Ovary (tissue), 3 donors: ENCODE data around the gene DEFB110.

Experiments
- CTCF ChIP-seq, 3 donors: fragments of 450-650 bp in 2 of 3; fragments of 200-600 bp in 1 of 3; IDR thresholded peaks; one replicate each; pipeline versions ENCODE4 v1.5.1 to v1.8.0; 2016 to 2022; ENCODE audit warnings: antibody characterized with exemption in 3 of 3, mild to moderate bottlenecking in 1 of 3
- POLR2A ChIP-seq: fragments of 450-650 bp; IDR thresholded peaks from one replicate; pipeline ENCODE4 v1.6.1; 2017; ENCODE audit warnings: antibody characterized with exemption, mild to moderate bottlenecking, moderate library complexity
- donor health status: DM: no; HTN: no; CAD: no.

- no peak for TF ChIP-seq CTCF (IDR thresholded peaks at IDR 0.05)
- TF ChIP-seq POLR2A, result no peak
These were observed 48.3 kb upstream of the DEFB110 start for GRCh38 chr6:50070101-50070500.
